GM19468 (cell line): ENCODE measurements around the gene PNCK.

ENCODE experiments used
- ATAC-seq: cut with Tn5 transposase; IDR thresholded peaks from one replicate; pipeline ENCODE4 v1.9.1; 2021; ENCODE audit warnings: mild to moderate bottlenecking, moderate library complexity, moderate number of reproducible peaks; ENCODE audit not compliant: unreplicated experiment; ENCODE audit errors: extremely low read depth

PNCK gene

DNA sequence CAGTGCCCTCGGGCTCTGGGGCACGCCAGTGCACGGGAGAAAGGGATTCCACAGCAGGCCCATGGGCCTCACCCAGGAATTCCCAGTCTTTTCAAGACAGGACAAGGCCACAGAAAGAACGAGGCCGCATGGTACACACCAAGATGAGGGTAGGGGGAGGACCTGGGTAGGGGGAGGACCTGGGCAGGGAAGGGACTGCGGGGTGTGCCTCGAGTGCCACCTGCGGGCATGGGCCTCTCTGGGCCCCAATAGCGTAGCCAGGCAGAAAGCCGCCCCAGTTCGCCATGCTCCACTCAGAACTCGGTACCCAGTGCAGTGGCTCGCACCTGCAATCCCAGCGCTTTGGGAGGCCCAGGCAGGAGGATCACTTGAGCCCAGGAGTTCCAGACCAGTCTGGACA is 40.6 kb downstream of the PNCK start:
- no peak for ATAC-seq

DNA sequence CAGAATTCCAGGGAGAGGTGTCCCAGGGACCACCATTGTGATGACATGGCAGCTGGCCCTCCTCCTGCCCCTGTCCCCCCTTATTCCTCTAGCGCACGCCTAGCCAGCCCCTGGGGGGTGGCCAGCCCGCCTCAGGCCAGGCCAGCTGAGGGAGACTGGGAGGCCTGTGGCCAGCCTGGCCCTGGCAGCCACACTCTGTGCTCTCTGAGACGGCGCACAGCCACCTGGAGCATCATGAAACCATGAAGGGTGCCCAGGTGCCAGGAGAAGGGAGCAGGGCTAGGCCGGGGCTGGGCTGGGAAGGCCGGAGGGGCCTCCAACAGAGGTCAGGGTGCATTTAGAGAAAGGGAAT is 41.0 kb downstream of the PNCK start:
- no peak for ATAC-seq

- no peak for ATAC-seq
Measured at GRCh38 chrX:153631907-153632594, 41.6 kb downstream of the PNCK start.

DNA sequence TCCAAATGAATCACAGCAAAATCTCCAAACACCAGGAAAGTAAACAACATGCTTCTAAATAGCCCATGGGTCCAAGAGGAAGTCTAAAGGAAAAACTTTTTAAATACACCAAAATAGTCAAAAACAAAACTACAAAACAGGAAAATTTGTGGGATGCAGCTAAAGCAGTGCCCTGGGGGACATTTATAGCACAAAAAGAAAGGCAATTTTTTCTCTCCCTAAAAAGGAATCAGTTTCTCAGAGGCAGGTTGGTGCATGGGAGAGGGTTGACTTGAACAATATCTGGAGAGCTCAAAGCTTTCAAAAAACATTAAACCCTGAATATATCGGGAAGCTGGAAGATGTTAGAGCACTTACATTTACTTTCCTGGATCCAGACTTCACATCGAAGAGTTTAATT is 42.3 kb downstream of the PNCK start:
- no peak for ATAC-seq

GRCh38 chrX:153628665-153629064 is 44.9 kb downstream of the PNCK start:
- ATAC-seq: no peak

DNA sequence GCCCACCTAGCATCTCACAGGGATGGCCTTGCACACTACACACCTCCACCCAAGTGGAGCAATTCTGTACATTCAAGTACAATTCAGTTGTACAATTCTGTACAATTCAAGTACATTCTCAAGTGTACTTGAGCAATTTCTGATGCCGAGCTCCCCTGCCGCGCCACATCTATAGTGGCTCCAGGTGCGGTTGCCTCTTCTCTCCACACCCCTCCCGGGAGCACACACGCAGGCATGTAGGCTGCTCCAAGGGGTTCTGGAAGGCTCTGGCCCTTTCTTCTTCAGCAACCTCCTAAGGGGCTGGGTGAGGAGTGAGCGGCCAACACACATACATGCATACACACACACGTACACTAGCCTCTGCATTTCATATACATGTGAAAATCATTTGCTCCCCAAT is 45.5 kb downstream of the PNCK start:
- ATAC-seq: no peak

DNA sequence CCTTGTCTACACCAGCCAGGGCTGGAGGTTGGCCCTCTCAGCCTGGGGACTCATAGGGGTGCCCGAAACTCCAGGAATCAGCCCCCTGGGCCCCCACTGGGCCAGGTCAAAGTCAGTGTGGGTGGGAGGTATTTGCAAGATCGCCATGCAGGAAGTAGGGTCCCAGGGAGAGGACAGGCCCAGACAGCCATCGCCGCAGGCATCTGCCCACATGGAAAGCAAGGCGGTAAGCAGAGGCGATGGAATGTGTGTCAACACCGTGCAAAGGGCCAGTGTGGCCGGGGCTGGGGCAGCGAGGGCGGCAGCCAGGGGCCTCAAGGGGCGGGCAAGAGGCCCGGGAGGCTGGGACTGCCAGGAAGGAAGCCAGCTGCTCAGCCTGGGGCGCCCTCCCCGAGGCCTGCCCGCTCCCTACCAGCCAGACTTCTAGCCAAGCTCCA is 45.9 kb downstream of the PNCK start:
- no peak for ATAC-seq

GRCh38 chrX:153626863-153627674 is 46.5 kb downstream of the PNCK start:
- ATAC-seq: no peak

GRCh38 chrX:153626025-153626633 is 47.5 kb downstream of the PNCK start:
- no peak for ATAC-seq

DNA sequence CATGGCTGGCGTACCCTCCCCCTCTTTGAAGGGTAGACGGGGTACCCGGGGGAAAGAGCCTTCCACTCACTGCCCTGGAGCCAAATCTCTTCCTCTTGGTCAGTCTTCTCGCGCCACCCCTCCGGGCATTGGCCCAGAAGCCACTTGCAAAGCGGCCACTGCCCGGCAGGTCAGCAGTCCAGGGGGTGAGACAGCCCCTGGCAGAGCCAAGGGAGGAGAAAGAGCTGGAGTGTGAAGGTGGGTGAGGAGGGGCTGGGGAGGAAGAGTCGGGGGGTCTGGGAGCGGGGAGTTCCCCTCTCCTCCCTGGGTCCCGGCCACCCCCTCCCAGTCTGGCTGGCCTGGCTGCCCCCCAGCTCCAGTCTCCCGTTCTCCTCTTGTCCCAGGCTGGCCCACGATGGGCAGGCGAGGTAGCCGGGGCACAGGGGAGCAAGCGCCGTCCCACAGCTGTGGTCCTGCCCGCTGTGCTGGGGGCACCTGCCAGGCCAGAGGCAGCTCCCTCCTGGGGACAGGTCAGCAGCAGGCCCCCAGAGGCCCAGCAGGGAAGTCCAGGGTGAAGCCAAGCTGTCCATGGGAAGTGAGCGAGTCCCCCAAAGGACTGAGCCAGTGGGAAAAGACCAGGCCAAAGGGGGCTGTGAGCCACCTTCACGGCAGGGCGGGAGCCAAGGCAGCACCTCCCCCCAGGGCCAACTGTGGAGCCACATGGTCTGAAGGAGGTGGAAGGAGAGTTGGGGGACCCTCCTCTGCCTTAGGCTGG is 48.2 kb downstream of the PNCK start:
- no peak for ATAC-seq

DNA sequence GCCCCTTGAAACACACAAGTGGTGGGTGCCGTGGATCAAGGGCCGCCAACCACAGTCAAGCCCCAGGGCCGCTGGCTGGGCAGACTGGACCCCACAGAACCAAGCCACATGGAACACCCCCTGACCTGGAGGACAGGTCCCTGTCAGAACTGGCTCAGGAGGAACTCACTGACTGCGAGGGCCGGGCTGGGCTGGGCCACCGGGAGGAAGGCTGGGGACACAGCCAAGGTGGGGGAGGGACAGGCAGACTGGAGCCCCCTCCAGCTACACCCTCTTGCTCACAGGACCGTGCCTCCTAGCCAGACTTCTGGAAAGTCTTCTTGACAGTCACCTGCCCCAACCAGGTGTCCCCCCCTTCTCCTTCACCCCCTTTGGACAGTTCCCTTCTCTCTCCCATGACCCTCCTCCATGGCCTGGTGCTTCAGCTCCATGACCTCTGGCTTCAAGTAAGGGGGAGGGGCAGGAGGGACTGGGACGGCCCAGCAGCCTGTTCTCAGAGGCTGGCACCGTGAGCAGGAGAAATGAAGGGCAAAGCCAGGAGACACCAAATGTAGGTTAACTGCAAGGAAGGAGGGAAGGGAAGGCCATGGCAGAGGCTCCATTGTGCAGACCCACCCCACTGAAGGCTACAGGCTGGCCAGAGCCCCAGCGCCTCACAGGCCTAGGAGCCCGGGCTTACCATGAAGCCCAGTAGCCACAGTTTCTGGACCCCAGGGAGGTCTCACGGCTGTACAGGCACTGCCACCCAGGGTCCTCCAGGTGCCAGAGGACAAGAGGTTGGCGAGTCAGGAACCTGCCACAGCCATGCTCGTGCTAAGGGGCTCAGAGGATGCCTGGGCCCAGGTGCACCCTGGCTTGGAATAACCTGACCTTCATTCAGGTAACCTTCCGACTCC is 49.2 kb downstream of the PNCK start:
- ATAC-seq: no peak

- ATAC-seq: no peak
Measured at GRCh38 chrX:153623310-153624029, 50.1 kb downstream of the PNCK start.

DNA sequence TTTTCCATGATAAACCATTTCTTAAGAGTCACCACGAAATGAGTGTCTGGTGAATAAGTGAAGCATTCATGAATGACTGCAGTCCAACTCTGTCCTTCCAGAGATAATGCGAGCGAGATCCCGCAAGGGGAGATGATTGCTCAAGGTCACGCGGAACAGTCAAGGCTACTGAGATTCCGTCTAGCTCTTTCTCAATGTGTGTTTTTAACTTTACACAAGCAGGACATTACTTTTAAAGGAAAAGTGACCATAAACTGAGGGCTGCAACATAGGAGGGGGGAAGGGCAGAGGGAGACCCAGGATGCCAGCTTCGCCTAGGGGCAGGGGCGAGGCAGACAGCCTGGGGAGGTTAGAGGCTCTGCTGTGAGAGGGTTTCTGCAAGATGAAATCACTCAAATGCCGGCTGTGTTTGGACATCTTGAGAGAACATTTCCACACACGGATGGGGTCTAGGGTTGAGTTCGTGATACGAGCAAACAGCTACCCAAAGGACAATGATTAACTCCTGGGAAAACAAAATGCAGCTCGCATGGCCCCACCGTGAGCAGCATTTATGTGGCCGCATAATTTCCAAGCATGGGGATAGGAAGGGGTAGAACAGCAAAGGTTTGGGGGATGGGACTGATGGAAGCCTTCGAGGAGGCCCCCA is 50.8 kb downstream of the PNCK start:
- no peak for ATAC-seq

GRCh38 chrX:153621949-153622598 is 51.5 kb downstream of the PNCK start:
- ATAC-seq: no peak

DNA sequence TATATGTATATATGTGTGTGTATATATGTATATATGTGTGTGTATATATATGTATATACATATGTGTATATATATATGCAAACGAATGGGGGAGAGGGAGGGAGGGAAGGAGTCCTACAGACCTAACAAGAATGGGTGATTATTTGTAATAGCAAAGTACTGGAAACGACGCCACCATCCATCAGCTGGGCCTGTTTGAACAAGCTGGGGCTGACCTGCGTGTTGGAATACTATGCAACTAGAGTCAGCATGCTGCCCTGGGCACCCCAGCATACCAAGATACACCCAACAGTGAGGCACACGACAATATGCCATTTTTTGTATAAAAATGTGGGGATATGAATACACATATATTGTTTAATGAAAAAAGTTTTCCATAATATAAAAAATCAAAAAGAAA is 53.0 kb downstream of the PNCK start:
- ATAC-seq: no peak
